HL-60 (cell line): Measurements from ENCODE around the gene THEM4.

Source experiments
- DNase-seq, 2 experiments: peaks; one replicate each; pipeline ENCODE4 v3.0.0-alpha.2; 2010 to 2020; ENCODE audit warnings: low read depth in 1 of 2, low spot score in 1 of 2
- H3K27ac ChIP-seq: fragments of 250-450 bp; sonication (Bioruptor Pico); replicated peaks from 2 replicates; pipeline ENCODE4 v1.5.1; 2020; ENCODE audit warnings: mild to moderate bottlenecking, moderate library complexity
- H3K27me3 ChIP-seq: fragments of 250-450 bp; sonication (Bioruptor Pico); 2 replicates; pipeline ENCODE4 v1.5.1; 2021; ENCODE audit warnings: mild to moderate bottlenecking, moderate library complexity; ENCODE audit not compliant: insufficient read depth, poor library complexity, severe bottlenecking
- H3K4me3 ChIP-seq: replicated peaks from 2 replicates; pipeline ENCODE4 v1.5.1; 2011; ENCODE audit warnings: mild to moderate bottlenecking, control low read depth, low read length; ENCODE audit not compliant: insufficient read depth
- CTCF ChIP-seq: IDR thresholded peaks from one replicate; pipeline ENCODE4 v1.5.1; 2011; ENCODE audit warnings: low read length, control low read depth, inconsistent platforms; ENCODE audit not compliant: insufficient read depth
- GABPA ChIP-seq: IDR thresholded peaks from 2 replicates; pipeline ENCODE4 v1.6.1; 2012; ENCODE audit warnings: low read depth
- POLR2AphosphoS5 ChIP-seq: IDR thresholded peaks from 2 replicates; pipeline ENCODE4 v1.6.1; 2012; ENCODE audit warnings: low read depth
- SPI1 ChIP-seq: IDR thresholded peaks from 2 replicates; pipeline ENCODE4 v1.6.1; 2012; ENCODE audit warnings: low read depth, mild to moderate bottlenecking, borderline replicate concordance
- TF ChIP-seq, protein P1 (sequence below): IDR thresholded peaks from 2 replicates; pipeline ENCODE4 v1.6.1; 2012; ENCODE audit warnings: low read depth; ENCODE audit not compliant: insufficient replicate concordance

THEM4 gene

DNA sequence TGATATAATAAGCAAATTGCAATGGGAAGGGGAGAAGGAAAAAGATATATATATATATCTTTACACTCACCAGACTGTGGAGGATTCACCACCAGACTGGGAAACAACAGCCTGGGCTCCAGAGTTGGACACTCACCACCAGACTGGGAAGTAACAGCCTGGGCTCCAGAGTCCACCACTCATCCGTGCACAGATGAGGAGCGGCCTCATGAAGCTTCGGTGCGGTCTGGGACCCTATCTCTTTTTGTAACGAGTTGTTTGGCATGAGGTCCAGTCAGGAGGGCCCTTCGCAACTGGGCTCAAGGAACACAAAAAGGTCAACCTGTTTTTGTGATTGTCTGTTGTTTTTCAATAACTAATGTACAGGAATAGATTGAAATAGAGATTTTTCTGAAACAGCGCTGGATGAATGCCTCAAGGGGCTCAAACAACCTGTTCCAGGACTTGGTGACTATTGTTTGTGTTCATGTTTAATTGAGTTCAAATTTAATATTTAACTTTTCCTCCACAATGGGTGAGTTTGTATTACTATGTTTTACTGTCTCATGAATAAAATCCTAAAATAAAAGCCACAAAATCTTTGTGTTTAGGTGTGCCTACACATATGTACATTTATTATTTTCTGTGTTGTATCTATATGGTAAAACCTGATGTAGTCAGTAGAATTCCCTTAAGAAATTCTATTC is 44.2 kb upstream of the THEM4 start:
- H3K27me3 ChIP-seq, result no peaks in the 10 kb centered on the region
- H3K27ac ChIP-seq, result no peak overlapping the region
- DNase-seq, result no peak
- no peak overlapping the region for H3K4me3 ChIP-seq
- TF ChIP-seq GABPA, result no peak
- TF ChIP-seq, protein P1, sequence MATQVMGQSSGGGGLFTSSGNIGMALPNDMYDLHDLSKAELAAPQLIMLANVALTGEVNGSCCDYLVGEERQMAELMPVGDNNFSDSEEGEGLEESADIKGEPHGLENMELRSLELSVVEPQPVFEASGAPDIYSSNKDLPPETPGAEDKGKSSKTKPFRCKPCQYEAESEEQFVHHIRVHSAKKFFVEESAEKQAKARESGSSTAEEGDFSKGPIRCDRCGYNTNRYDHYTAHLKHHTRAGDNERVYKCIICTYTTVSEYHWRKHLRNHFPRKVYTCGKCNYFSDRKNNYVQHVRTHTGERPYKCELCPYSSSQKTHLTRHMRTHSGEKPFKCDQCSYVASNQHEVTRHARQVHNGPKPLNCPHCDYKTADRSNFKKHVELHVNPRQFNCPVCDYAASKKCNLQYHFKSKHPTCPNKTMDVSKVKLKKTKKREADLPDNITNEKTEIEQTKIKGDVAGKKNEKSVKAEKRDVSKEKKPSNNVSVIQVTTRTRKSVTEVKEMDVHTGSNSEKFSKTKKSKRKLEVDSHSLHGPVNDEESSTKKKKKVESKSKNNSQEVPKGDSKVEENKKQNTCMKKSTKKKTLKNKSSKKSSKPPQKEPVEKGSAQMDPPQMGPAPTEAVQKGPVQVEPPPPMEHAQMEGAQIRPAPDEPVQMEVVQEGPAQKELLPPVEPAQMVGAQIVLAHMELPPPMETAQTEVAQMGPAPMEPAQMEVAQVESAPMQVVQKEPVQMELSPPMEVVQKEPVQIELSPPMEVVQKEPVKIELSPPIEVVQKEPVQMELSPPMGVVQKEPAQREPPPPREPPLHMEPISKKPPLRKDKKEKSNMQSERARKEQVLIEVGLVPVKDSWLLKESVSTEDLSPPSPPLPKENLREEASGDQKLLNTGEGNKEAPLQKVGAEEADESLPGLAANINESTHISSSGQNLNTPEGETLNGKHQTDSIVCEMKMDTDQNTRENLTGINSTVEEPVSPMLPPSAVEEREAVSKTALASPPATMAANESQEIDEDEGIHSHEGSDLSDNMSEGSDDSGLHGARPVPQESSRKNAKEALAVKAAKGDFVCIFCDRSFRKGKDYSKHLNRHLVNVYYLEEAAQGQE, result no peak
- TF ChIP-seq POLR2AphosphoS5, result no peak
- TF ChIP-seq SPI1, result no peak
- no peak for TF ChIP-seq CTCF

DNA sequence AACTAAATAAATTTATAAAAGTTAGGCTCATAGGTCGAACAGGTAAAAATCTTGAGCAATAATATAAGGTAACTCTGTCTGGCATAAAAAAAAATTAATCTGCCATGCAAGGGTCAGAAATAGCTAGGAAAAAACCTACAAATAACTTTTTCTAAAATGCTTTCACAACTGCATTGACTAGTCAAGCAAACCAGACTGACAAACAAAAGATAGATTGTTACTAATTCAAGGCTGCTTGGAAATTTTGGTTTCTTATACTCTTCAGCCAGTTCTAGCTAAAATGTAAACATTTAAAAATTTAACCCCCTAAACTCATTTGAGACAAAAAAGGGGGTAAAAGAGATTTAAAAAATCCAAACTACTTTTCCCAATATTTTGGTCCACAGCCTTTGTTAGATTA is 43.5 kb upstream of the THEM4 start:
- no peak overlapping the region for H3K4me3 ChIP-seq
- H3K27ac ChIP-seq, result no peak overlapping the region
- no peak for DNase-seq
- no peaks in the 10 kb centered on the region for H3K27me3 ChIP-seq
- TF ChIP-seq POLR2AphosphoS5, result no peak
- TF ChIP-seq GABPA, result no peak
- TF ChIP-seq, protein P1, result no peak
- no peak for TF ChIP-seq SPI1
- TF ChIP-seq CTCF, result no peak

DNA sequence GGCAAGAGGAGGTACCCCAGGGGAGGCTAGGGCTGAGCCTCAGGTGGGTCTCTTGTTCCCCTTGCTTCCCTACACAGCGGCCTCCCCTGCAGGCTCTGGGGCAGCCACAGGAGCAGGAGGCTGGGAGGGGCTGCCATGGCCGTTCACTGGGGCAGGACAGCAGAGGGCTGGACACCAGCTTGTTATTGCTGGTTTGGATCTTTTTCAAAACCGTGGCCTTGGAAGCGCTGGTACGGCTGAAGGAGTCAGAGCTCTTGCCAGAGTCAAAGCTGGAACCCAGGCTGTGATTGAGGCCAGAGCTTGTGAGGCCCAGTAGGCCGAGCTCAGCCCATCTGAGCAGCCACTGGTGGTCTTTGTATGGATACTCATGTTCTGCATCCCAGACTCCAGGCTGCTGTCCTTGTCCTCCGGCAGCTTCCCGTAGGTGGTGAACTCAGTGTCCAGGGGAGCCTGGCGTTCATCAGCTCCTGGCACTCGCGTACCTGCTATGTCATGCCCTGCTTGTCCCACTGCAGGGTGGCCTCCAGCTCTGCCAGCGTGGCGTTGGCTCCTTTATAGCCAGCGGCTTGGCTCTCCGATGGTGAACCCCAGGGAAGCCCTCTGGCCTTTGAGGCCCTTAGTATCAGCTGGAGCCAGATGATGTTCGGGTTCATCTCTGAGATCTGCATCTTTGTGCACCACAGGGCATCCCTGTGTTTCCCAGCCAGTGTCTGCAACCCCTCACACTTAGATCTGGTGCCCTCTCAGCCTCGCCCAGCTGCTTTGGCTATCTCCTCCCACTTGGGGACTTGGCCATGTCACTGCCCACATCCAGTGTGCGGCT is 40.3 kb upstream of the THEM4 start:
- DNase-seq, result no peak
- TF ChIP-seq CTCF, result no peak
- TF ChIP-seq SPI1, result no peak
- TF ChIP-seq GABPA, result no peak
- no peak for TF ChIP-seq POLR2AphosphoS5
- TF ChIP-seq, protein P1, result no peak
- no peak overlapping the region for H3K27ac ChIP-seq

More for the DNA sequence above, 40.3 kb upstream of the THEM4 start:
- Histone ChIP-seq H3K27me3 (no peaks in the 10 kb centered on the region), H3K4me3 (no peak overlapping the region)
